Upper lobe of left lung (tissue), 4 donors: Measurements from ENCODE around the gene HNRNPH1.

ENCODE experiments used
- EP300 ChIP-seq, 4 donors: sonication (generic); formaldehyde crosslinking; IDR thresholded peaks; one replicate each; pipeline ENCODE4 v1.5.1; 2017; ENCODE audit warnings: antibody characterized with exemption in 4 of 4, control low read depth in 2 of 4
- POLR2A ChIP-seq, 4 donors: fragments of 450-650 bp; IDR thresholded peaks; one replicate each; pipeline ENCODE4 v1.5.1; 2016 to 2017; ENCODE audit warnings: antibody characterized with exemption in 4 of 4, mild to moderate bottlenecking in 2 of 4
- POLR2AphosphoS5 ChIP-seq, 2 donors: sonication (generic); formaldehyde crosslinking; IDR thresholded peaks; one replicate each; pipeline ENCODE4 v1.5.1; 2017; ENCODE audit warnings: antibody characterized with exemption in 2 of 2
- TF ChIP-seq, protein P1 (sequence below), 6 experiments: fragments of 450-650 bp in 4 of 6; fragments of 200-600 bp in 2 of 6; sonication (generic) in 2 of 6; IDR thresholded peaks; one replicate each; pipeline ENCODE4 v1.5.1; 2016 to 2019; ENCODE audit warnings: antibody characterized with exemption in 6 of 6

DNA sequence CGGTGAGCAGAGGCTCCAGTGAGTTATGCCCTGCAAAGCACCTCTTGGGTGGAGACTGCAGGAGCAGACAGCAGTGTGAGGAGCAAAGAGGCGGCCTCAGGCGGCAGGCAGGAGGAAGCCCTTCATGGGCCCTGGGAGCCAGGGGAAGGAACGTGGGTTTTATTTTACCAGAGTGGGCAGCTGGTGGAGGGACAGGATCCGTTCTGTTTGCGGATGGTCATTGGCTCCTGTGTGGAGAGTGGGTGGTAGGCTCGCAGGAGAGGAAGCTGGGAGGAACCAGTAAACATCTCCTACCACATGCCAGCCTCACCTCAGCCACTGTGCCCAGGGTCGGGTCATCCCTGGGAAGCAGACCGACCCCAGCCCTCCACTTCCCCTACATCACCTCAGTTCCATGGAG, 24.4 kb downstream of the HNRNPH1 start:
- TF ChIP-seq POLR2A (IDR thresholded peaks at IDR 0.05) (no peak), POLR2AphosphoS5 (IDR thresholded peaks at IDR 0.05) (no peak), EP300 (IDR thresholded peaks at IDR 0.05) (no peak)
- TF ChIP-seq, protein P1, sequence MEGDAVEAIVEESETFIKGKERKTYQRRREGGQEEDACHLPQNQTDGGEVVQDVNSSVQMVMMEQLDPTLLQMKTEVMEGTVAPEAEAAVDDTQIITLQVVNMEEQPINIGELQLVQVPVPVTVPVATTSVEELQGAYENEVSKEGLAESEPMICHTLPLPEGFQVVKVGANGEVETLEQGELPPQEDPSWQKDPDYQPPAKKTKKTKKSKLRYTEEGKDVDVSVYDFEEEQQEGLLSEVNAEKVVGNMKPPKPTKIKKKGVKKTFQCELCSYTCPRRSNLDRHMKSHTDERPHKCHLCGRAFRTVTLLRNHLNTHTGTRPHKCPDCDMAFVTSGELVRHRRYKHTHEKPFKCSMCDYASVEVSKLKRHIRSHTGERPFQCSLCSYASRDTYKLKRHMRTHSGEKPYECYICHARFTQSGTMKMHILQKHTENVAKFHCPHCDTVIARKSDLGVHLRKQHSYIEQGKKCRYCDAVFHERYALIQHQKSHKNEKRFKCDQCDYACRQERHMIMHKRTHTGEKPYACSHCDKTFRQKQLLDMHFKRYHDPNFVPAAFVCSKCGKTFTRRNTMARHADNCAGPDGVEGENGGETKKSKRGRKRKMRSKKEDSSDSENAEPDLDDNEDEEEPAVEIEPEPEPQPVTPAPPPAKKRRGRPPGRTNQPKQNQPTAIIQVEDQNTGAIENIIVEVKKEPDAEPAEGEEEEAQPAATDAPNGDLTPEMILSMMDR (IDR thresholded peaks at IDR 0.05): no peak
